Body of pancreas (tissue), 4 donors: Measurements from ENCODE around the gene TOX2.

ENCODE experiments used
- CTCF ChIP-seq, 7 experiments: fragments of 450-650 bp in 4 of 7; fragments of 200-600 bp in 3 of 7; sonication (generic) in 3 of 7; IDR thresholded peaks; one replicate each; pipeline ENCODE4 v1.5.1; 2016 to 2019; ENCODE audit warnings: antibody characterized with exemption in 7 of 7
- POLR2A ChIP-seq, 3 donors: fragments of 450-650 bp; IDR thresholded peaks; one replicate each; pipeline ENCODE4 v1.6.1; 2016; ENCODE audit warnings: antibody characterized with exemption in 3 of 3, mild to moderate bottlenecking in 2 of 3

GRCh38 chr20:43985608-43986316 lies 71.1 kb downstream of the TOX2 start:
- TF ChIP-seq CTCF (IDR thresholded peaks at IDR 0.05) (no peak), POLR2A (IDR thresholded peaks at IDR 0.05) (no peak)
